ENCODE data around the gene SOX4.
A peak's percentile ranks its signal among the peaks of the same experiment; 100 is the strongest.
"Not testable (repeated sequence)": the region's sequence is repeated elsewhere in the genome, so short reads cannot be mapped to it uniquely, and the experiment has no call there.

Gene SOX4

GRCh38 chr6:21593412-21593926 is at the start of gene SOX4:
Gene SOX4, plus strand, starts transcription at chr6:21593751. Its CDS starts 784 bp downstream, at chr6:21594535.
- Mint-ChIP-seq H3K27ac (peak within 1 kb of the TSS in 1 of 2 donors; percentile 85), H3K4me3 (peak within 1 kb of the TSS in 1 of 2 donors; percentile 91), H3K9me3 (no peaks in the 10 kb centered on the region), H3K27me3 (peaks cover 41% of the 10 kb centered on the region), H3K4me1 (peaks cover 32% of the 10 kb centered on the region)
- peak; percentile 64 to 65 for DNase-seq
- ATAC-seq = peak; percentile 70

GRCh38 chr6:21552286-21552685 is 41.3 kb upstream of the SOX4 start:
- not testable (repeated sequence) for ATAC-seq, DNase-seq, H3K4me3 Mint-ChIP-seq, H3K27me3 Mint-ChIP-seq, H3K4me1 Mint-ChIP-seq, H3K27ac Mint-ChIP-seq
- peaks cover 11 to 14% of the 10 kb centered on the region in 2 donors for H3K9me3 Mint-ChIP-seq

- Mint-ChIP-seq H3K27ac (no peak overlapping the region), H3K4me3 (no peak overlapping the region), H3K4me1 (no peaks in the 10 kb centered on the region), H3K27me3 (peaks cover 8% of the 10 kb centered on the region), H3K9me3 (peaks cover 2 to 5% of the 10 kb centered on the region in 2 donors)
- DNase-seq = no peak
- ATAC-seq = no peak
Observed at GRCh38 chr6:21554286-21554685, 39.3 kb upstream of the SOX4 start.

- H3K4me1 Mint-ChIP-seq = no peaks in the 10 kb centered on the region
- no peaks in the 10 kb centered on the region for H3K9me3 Mint-ChIP-seq
Observed at GRCh38 chr6:21555197-21555596, 38.4 kb upstream of the SOX4 start.

GRCh38 chr6:21556511-21556910 is 37.0 kb upstream of the SOX4 start:
- Mint-ChIP-seq H3K4me3 (no peak overlapping the region), H3K27ac (no peak overlapping the region), H3K27me3 (peaks cover 8% of the 10 kb centered on the region), H3K9me3 (no peaks in the 10 kb centered on the region), H3K4me1 (no peaks in the 10 kb centered on the region)
- ATAC-seq (no peak), DNase-seq (no peak)

More at GRCh38 chr6:21555197-21555596, 38.4 kb upstream of the SOX4 start:
- Mint-ChIP-seq H3K4me3 (no peak overlapping the region), H3K27ac (peak overlapping the region in 1 of 2 donors; percentile 21), H3K27me3 (peaks cover 8% of the 10 kb centered on the region)
- ATAC-seq = no peak
- no peak for DNase-seq

- DNase-seq (no peak), ATAC-seq (no peak)
- Mint-ChIP-seq H3K27ac (no peak overlapping the region), H3K27me3 (peaks cover 8% of the 10 kb centered on the region), H3K9me3 (no peaks in the 10 kb centered on the region), H3K4me3 (no peak overlapping the region), H3K4me1 (no peaks in the 10 kb centered on the region)
Observed at GRCh38 chr6:21556968-21557721, 36.4 kb upstream of the SOX4 start.

- no peak for DNase-seq
- ATAC-seq = no peak
- no peak overlapping the region for H3K4me3 Mint-ChIP-seq
- H3K9me3 Mint-ChIP-seq = no peaks in the 10 kb centered on the region
- no peak overlapping the region for H3K27ac Mint-ChIP-seq
- peaks cover 3% of the 10 kb centered on the region for H3K27me3 Mint-ChIP-seq
- H3K4me1 Mint-ChIP-seq = no peaks in the 10 kb centered on the region
Observed at GRCh38 chr6:21559238-21559637, 34.3 kb upstream of the SOX4 start.

GRCh38 chr6:21560249-21560648 is 33.3 kb upstream of the SOX4 start:
- H3K27ac Mint-ChIP-seq = no peak overlapping the region
- no peak for DNase-seq
- H3K27me3 Mint-ChIP-seq = no peaks in the 10 kb centered on the region
- no peaks in the 10 kb centered on the region for H3K4me1 Mint-ChIP-seq
- no peaks in the 10 kb centered on the region for H3K9me3 Mint-ChIP-seq
- ATAC-seq = no peak
- no peak overlapping the region for H3K4me3 Mint-ChIP-seq

GRCh38 chr6:21565431-21565830 is 28.1 kb upstream of the SOX4 start:
- ATAC-seq = no peak
- no peak overlapping the region for H3K27ac Mint-ChIP-seq
- H3K9me3 Mint-ChIP-seq = peaks cover 0 to 11% of the 10 kb centered on the region in 2 donors

GRCh38 chr6:21578523-21578922 is 15.0 kb upstream of the SOX4 start:
- H3K4me1 Mint-ChIP-seq = no peaks in the 10 kb centered on the region
- no peak for DNase-seq
- H3K9me3 Mint-ChIP-seq = peaks cover 0 to 10% of the 10 kb centered on the region in 2 donors
- no peak overlapping the region for H3K27ac Mint-ChIP-seq
- H3K4me3 Mint-ChIP-seq = no peak overlapping the region
- H3K27me3 Mint-ChIP-seq = peaks cover under 1% of the 10 kb centered on the region
- no peak for ATAC-seq

More at GRCh38 chr6:21565431-21565830, 28.1 kb upstream of the SOX4 start:
- no peak for DNase-seq
- Mint-ChIP-seq H3K27me3 (peaks cover 18% of the 10 kb centered on the region), H3K4me3 (no peak overlapping the region), H3K4me1 (no peaks in the 10 kb centered on the region)

- Mint-ChIP-seq H3K9me3 (peaks cover 7 to 10% of the 10 kb centered on the region in 2 donors), H3K4me1 (peaks cover 7% of the 10 kb centered on the region), H3K27ac (no peak overlapping the region), H3K27me3 (peaks cover 28% of the 10 kb centered on the region), H3K4me3 (no peak overlapping the region)
- ATAC-seq (no peak), DNase-seq (no peak)
Observed at GRCh38 chr6:21582651-21583050, 10.9 kb upstream of the SOX4 start.

- H3K4me3 Mint-ChIP-seq = no peak overlapping the region
- H3K9me3 Mint-ChIP-seq = peaks cover 6 to 7% of the 10 kb centered on the region in 2 donors
- H3K27ac Mint-ChIP-seq = no peak overlapping the region
- peaks cover 49% of the 10 kb centered on the region for H3K27me3 Mint-ChIP-seq
- no peak for DNase-seq
- peaks cover 14% of the 10 kb centered on the region for H3K4me1 Mint-ChIP-seq
- ATAC-seq = no peak
Observed at GRCh38 chr6:21586300-21586699, 7.3 kb upstream of the SOX4 start.

GRCh38 chr6:21586740-21587178 is 6.8 kb upstream of the SOX4 start:
- ATAC-seq (no peak), DNase-seq (no peak)
- Mint-ChIP-seq H3K27ac (no peak overlapping the region), H3K27me3 (peaks cover 49% of the 10 kb centered on the region), H3K4me1 (peaks cover 14% of the 10 kb centered on the region), H3K4me3 (peak overlapping the region; percentile 93 to 99), H3K9me3 (peaks cover 6 to 7% of the 10 kb centered on the region in 2 donors)

- DNase-seq = peak; percentile 35 to 49
- no peak overlapping the region for H3K27ac Mint-ChIP-seq
Observed at GRCh38 chr6:21587179-21587960, 6.2 kb upstream of the SOX4 start.

GRCh38 chr6:21587961-21588480 is 5.5 kb upstream of the SOX4 start:
- DNase-seq = peak; percentile 38 to 44
- Mint-ChIP-seq H3K9me3 (peaks cover 0 to 7% of the 10 kb centered on the region in 2 donors), H3K4me1 (peaks cover 14% of the 10 kb centered on the region), H3K4me3 (peak overlapping the region; percentile 93 to 99), H3K27ac (peak overlapping the region in 1 of 2 donors; percentile 76), H3K27me3 (peaks cover 49% of the 10 kb centered on the region)
- peak; percentile 52 for ATAC-seq

More at GRCh38 chr6:21587179-21587960, 6.2 kb upstream of the SOX4 start:
- Mint-ChIP-seq H3K4me3 (peak overlapping the region; percentile 93 to 99), H3K4me1 (peaks cover 14% of the 10 kb centered on the region), H3K9me3 (peaks cover 3 to 7% of the 10 kb centered on the region in 2 donors), H3K27me3 (peaks cover 49% of the 10 kb centered on the region)
- peak; percentile 53 for ATAC-seq

Measured in stimulated activated naive CD8-positive, alpha-beta T cell treated with anti-CD3 and anti-CD28 coated beads, Interleukin-15, amount 100 ng/mL, for 72 hours (primary cell).